KOPT-K1 (cell line): ENCODE measurements around the gene DYRK1B.

Experiments used
- H3K27ac ChIP-seq: fragments of 200-600 bp; sonication (generic); 2 replicates; pipeline ENCODE4 v1.5.1; 2016; ENCODE audit warnings: antibody characterized with exemption, mild to moderate bottlenecking, low read depth, low read length; ENCODE audit not compliant: poor library complexity, severe bottlenecking
- H3K36me3 ChIP-seq: fragments of 200-600 bp; sonication (generic); 2 replicates; pipeline ENCODE4 v1.5.1; 2017; ENCODE audit warnings: antibody characterized with exemption, mild to moderate bottlenecking, low read length, moderate library complexity; ENCODE audit not compliant: insufficient read depth
- H3K9me3 ChIP-seq: fragments of 200-600 bp; sonication (generic); 2 replicates; pipeline ENCODE4 v1.5.1; 2017; ENCODE audit warnings: antibody characterized with exemption, low read length, mild to moderate bottlenecking; ENCODE audit not compliant: insufficient read depth, poor library complexity, severe bottlenecking

The DYRK1B gene

DNA sequence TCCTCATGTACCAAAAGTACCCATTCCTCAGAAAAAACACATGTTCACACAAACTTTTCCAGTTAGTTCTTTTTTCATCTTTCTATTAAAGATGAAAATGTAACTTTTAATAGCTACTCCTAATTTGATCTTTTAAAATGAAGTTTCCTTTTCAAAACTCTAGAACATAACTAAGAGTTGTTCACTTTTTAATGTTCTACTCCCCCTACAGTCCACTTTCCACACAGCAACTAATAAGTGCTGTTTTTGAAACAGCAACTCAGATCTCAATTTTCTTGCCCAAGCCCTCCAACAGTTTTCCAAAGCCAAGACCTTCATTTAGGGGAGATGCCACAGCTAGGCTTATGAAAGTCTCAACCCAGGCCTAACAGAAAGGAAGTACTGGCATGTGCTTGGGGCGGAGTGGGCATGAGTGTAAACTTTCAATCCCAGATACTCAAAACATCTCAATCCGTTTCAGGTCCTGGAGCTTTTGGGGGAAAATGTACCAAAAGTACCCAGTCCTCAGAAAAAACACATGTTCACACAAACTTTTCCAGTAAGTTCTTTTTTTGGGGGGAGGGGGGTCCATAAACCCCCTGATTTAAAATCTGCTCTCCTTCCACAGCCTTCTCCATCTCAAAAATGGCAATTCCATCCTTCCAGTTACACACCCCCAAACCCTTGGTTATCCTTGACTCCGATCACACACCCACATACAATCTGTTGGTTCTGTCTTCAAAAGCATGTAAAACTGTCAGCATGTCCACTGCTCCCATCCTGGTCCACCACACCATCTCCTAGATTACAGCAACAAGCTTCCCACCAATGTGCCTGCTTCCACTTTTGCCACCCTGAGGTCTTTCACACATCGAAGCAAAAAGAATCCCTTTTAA lies 10.2 kb upstream of the DYRK1B start:
- no peaks in the 10 kb centered on the region for H3K9me3 ChIP-seq
- peak overlapping the region; percentile 75 for H3K27ac ChIP-seq
- peaks cover 25% of the 10 kb centered on the region for H3K36me3 ChIP-seq

DNA sequence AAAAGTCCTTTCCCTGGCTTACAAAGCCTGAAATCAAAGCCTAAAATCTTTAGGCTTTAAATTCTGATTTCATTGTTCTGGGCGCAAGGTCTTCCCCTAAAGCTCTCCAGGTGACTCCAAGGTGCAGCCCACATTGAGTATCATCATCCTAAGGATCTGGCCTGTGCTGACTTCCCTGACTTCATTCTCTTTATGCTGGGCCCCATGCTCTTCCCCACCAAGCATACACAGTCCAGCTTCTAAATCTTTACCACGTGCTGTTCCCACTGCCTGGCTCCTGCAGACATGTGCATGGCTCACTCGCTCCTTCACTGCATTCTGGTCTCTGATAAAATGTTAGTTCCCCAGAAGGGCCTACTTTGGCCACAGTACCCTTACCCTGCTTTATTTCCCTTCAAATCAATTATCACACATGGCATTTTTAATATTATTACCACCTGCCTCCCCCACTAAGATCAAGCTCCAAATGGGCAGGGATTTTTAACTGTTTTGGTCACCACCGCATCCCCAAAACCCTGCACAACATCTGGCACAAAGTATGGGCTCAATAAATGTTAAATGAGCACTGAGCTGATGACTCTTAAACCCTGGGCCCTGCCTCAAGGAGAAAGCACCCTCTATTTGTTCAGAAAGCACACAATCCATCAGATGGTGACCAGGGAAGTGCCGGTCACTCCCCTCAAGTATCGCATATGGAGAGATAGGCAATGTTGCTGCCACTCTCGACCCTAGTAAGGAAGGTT lies 8.9 kb upstream of the DYRK1B start:
- Histone ChIP-seq H3K27ac (no peak overlapping the region), H3K36me3 (peaks cover 38% of the 10 kb centered on the region), H3K9me3 (no peaks in the 10 kb centered on the region)

DNA sequence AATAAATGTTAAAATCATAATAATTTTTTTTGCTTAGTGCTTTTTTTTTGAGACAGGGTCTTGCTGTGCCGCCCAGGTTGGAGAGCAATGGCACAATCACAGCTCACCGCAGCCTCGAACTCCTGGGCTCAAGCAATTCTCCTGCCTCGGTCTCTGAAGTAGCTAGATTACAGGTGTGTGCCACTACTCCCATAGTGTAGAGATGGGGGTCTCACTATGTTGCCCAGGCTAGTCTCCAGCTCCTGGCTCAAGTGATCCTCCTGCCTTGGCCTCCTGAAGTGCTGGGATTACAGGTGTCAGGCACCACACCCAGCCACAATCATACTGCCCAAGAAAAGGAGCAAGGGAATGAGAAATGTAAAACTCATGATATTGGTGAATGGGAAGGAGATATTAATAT lies 7.1 kb upstream of the DYRK1B start:
- H3K27ac ChIP-seq = no peak overlapping the region
- no peaks in the 10 kb centered on the region for H3K9me3 ChIP-seq
- H3K36me3 ChIP-seq = peaks cover 57% of the 10 kb centered on the region

DNA sequence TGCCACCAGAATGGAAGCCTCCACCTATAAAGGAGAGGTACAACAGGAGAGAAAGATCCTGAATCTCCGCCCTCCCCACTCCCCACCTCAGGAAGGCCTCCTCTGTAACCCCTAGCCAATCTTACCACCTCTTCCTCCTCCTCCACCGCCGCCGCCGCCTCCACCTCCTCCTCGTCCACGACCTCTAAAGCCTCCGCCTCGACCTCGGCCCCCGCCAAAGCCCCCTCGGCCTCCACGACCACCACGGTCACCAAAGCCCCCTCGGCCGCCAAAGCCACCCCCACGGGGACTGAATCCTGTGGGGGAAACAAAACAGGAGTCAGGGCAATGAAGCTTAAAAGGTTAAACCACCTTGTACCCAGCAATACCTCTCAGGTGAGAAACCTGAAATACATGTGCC lies 6.5 kb upstream of the DYRK1B start:
- peaks cover 62% of the 10 kb centered on the region for H3K36me3 ChIP-seq
- no peak overlapping the region for H3K27ac ChIP-seq

DNA sequence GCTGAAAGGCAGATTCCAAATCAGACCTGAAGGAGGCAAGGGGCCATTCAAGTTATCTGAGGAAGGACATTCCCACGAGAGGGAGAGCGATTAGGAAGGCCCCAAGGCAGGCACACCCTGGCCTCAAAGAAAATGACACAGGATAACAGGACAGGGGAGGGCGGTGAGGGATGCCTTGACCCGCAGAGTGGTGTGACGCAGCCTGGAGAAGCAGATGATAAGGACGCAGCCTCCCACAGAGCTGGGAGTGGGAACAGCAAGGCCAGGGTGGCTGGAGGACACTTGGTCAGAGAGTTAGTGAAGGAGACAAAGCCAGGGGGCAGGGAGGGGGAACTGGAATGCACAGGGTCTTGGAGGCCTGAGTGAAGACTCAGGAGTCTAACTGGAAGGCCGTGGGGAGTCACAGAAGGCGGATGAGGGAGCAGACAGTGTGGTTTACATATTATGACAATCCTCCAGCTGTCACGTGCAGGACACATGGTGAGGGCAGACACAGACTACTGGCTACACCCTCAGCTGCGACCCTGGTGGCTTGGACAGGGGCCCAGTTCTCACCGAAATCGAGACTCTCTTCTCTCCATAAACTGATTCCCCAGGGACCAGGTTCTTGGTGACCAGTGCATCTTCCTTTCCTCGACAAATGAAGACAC lies 5.8 kb upstream of the DYRK1B start:
- peaks cover 67% of the 10 kb centered on the region for H3K36me3 ChIP-seq
- no peak overlapping the region for H3K27ac ChIP-seq

More for the DNA sequence above, 6.5 kb upstream of the DYRK1B start:
- no peaks in the 10 kb centered on the region for H3K9me3 ChIP-seq

DNA sequence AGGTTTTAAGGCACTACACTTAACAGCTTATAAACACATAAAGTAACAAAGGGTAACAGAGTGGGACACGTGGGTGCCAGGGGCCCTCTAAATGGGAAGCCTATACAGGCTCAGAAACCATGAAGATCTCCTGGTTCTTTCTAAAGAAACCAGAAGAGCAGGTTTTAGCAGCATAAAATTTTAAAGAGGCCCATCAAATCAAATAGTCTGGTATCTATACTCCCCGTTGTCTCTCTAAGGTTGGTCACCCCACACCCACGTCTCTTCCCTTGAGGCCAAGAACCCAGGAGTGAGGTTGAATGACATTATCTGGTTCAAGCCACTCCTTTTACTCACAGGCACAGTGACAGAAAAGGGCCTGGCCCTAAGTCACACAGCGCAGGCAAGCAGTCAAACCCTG lies 4.6 kb upstream of the DYRK1B start:
- Histone ChIP-seq H3K27ac (no peak overlapping the region), H3K9me3 (no peaks in the 10 kb centered on the region), H3K36me3 (peaks cover 74% of the 10 kb centered on the region)

More for the DNA sequence above, 5.8 kb upstream of the DYRK1B start:
- H3K9me3 ChIP-seq = no peaks in the 10 kb centered on the region

DNA sequence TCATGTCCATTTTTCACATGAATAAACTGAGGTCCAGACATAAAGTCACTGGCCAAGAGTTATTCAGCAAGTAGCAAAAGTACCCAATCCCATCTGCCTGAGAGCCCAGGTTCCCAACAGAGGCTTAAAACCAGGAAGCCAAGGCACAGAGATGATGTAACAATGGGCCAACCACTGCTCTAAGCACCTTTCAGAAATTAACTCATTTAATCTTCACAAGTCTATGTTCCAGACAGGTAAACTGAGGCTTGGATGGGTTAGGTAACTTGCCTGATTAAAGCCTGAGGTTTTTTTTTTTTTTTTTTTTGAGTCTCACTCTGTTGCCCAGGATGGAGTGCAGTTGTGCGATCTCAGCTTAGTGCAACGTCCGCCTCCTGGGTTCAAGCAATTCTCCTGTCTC lies 4.0 kb upstream of the DYRK1B start:
- Histone ChIP-seq H3K36me3 (peaks cover 74% of the 10 kb centered on the region), H3K9me3 (no peaks in the 10 kb centered on the region), H3K27ac (no peak overlapping the region)

DNA sequence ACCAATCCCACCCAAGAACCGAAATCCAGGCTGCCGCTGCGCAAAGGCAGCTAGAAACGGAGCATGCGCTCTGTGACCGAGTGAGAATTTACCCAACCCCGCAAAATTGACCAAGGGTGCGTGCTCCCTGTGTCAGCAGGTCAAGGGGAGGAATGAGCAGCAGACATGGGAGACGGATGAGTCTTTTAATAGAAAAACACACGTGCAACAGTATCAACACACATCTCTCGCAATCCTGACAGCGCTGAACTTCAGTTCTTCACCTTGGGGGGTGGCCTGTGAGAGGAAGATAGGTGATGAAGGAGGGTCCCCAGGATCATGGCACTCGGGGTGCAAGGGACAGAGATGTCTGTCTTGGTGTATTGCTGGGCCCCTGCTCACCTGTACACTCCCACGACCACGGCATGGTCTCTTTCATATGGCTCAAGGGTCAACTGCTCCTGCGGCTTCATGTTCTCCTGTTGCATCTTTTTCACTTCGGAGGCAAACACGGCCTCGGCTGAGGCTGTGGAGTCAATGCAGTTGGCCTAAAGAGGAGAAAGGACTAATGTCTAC lies 402 bp upstream of the DYRK1B start:
- Histone ChIP-seq H3K36me3 (peaks cover 77% of the 10 kb centered on the region), H3K9me3 (no peaks in the 10 kb centered on the region), H3K27ac (peak overlapping the region; percentile 52)

DNA sequence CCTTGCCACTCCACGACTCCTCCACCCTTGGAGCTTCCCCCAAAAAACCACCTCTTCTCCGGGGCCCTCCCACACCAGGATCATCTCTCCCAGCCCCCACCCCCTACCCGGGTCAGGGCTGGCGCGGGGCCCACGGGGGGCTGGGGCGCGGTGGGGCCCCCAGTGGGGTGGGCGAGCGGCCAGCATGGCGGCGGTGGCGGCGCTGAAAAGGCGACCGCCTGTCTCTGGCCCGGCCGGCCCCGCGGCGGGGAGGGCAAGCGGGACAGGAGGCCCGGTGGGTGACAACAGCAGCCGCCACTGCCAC lies 850 bp downstream of the DYRK1B start:
- H3K27ac ChIP-seq = peak overlapping the region; percentile 52
- H3K9me3 ChIP-seq = no peaks in the 10 kb centered on the region
- H3K36me3 ChIP-seq = peaks cover 77% of the 10 kb centered on the region

DNA sequence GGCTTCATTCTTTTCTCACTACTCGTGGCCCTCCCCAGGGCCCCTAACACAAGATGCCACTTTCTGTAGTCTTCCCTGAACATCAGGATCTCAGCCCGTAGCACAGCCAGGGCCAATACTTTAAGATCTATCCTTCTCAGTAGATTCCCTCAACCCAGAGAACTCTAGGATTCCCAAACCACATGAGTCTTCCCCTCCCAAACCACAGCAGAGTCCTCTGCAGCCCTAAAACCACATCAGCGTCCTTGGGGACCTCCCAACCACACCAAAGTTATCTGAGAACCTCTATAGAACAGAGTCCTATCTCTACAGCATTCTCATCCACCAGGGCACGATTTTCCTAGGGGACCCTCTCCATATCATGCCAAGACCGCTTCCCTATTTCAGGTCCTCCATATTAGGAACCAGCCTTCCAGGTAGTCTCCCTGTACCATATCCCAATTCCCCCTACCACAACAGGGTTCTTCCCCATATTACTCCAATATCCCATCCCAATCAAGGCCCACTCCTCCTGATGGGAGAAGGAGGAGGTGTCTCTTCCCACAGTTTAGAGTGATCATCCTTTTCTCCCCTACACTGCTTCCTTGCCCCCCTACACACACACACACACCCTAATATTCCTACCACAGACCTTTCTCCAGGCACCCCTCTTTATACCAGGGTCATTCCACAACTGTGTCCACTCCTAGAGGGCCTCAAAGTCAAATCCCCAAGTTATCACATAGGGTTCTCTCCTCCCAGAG lies 1.4 kb downstream of the DYRK1B start:
- Histone ChIP-seq H3K27ac (peak overlapping the region; percentile 52), H3K36me3 (peaks cover 75% of the 10 kb centered on the region), H3K9me3 (no peaks in the 10 kb centered on the region)

DNA sequence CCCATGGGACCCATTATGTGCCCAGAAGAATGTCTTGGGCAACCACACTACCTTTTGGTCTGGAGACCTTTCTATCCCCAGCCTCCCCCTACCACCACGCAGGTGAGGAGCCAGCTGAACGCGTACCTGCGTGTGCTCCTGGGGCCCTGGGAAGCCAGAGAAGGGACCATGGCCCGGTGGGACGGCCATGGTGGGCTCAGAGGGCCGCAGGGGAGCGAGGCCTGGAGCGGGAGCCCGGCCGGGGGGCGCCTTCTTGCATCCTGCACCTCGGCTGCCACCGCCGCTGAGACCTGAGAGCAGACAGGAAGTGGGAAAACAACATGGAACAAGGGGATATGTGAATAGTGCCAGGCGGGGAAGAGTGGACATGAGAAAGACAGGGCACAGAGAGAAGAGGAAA lies 2.3 kb downstream of the DYRK1B start:
- Histone ChIP-seq H3K9me3 (no peaks in the 10 kb centered on the region), H3K27ac (no peak overlapping the region), H3K36me3 (peaks cover 72% of the 10 kb centered on the region)

DNA sequence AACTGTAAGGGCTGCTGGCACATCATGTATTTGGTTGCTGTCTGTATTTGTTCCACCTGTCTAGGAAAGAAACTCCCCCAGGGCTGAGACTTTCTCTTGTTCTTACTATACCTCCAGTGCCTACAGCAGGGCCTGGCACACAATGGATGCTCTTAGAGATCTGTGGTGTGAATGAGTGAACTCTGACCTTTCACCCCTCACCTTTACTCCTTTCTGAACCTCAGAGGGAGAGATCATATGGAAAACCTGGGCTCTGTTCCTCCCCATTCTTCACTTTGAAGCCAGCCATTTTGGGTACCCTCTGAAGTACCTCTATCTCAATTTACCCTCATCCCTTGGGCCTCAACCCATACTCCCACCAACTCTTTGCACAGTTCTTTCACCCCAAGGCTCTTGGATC lies 3.1 kb downstream of the DYRK1B start:
- H3K27ac ChIP-seq = no peak overlapping the region
- peaks cover 72% of the 10 kb centered on the region for H3K36me3 ChIP-seq
- no peaks in the 10 kb centered on the region for H3K9me3 ChIP-seq

DNA sequence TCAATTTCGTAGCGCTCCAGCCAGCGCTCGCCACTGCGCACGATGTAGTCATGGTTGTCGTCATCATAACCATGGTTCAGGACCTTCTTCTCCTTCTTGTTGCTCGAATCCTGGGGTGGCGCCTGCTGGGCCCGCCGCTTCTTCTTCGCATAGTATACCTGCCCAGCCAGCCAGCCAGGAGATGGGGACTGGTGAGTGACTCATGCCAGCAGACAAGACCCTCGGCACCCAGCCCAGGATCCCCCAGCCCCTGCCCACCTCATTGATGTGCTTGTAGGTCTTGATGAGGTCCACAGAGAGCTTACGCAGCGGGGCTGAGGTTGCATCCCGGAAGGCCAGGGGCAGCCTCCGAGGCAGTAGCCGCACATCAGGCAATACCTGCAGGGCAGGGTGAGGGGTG lies 3.6 kb downstream of the DYRK1B start:
- no peak overlapping the region for H3K27ac ChIP-seq
- no peaks in the 10 kb centered on the region for H3K9me3 ChIP-seq
- H3K36me3 ChIP-seq = peaks cover 68% of the 10 kb centered on the region

DNA sequence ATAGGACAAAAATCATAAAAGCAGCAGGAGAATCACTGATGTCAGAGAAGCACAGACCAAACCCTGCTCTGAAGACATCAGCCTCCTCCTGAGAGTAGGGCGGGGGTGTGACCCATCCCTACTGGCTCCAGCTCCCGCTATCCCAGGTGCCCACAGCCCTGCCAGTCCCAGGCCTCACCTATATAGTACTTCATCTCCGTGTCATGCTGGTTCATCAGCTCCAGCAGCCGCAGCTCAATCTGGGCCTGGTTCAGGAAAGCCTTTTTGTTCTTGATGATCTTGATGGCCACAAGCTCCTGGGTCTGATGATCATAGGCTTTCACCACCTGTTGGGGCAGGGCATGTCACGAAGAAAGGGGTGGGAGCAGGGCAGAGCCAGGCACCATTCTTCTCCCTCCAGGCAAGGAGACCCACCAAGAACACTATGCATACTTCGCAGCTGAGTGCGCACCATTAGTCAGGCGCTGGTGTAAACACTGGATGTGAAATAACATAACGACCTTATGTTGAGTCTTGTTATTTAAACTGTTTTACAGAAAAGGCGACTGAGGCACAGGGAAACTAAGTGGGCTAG lies 4.2 kb downstream of the DYRK1B start:
- no peaks in the 10 kb centered on the region for H3K9me3 ChIP-seq
- H3K36me3 ChIP-seq = peaks cover 63% of the 10 kb centered on the region
- H3K27ac ChIP-seq = no peak overlapping the region
